Neural progenitor cell (in vitro differentiated cells): ENCODE results near the gene FAM193B. TPM values are rescaled to one million over a fixed set of nuclear protein-coding genes. Genes with fewer than 3 reads are reported as not detected.

Experiments used
- DNase-seq: peaks from one replicate; pipeline ENCODE4 v3.0.0-alpha.2; 2016; ENCODE audit warnings: low spot score
- H2AFZ ChIP-seq: fragments of 200-600 bp; sonication (generic); replicated peaks from 2 replicates; pipeline ENCODE4 v1.6.1; 2016; ENCODE audit warnings: antibody characterized with exemption
- H3F3A ChIP-seq: fragments of 200-600 bp; sonication (generic); 2 replicates; pipeline ENCODE4 v1.6.1; 2016; ENCODE audit warnings: antibody characterized with exemption, low read depth
- H3K27ac ChIP-seq: fragments of 200-600 bp; sonication (generic); 2 replicates; pipeline ENCODE4 v1.5.1; 2016; ENCODE audit warnings: mild to moderate bottlenecking
- H3K27me3 ChIP-seq: fragments of 200-600 bp; sonication (generic); 2 replicates; pipeline ENCODE4 v1.6.1; 2016; ENCODE audit warnings: mild to moderate bottlenecking, moderate library complexity
- H3K36me3 ChIP-seq: fragments of 200-600 bp; sonication (generic); 2 replicates; pipeline ENCODE4 v1.5.1; 2016
- H3K4me1 ChIP-seq: fragments of 200-600 bp; sonication (generic); 2 replicates; pipeline ENCODE4 v1.6.1; 2016; ENCODE audit warnings: mixed run types
- H3K4me2 ChIP-seq: fragments of 200-600 bp; sonication (generic); 2 replicates; pipeline ENCODE4 v1.6.1; 2016
- H3K4me3 ChIP-seq: fragments of 200-600 bp; sonication (generic); 2 replicates; pipeline ENCODE4 v1.5.1; 2016
- H3K79me2 ChIP-seq: fragments of 200-600 bp; sonication (generic); 2 replicates; pipeline ENCODE4 v1.6.1; 2016; ENCODE audit warnings: low read depth
- H3K9ac ChIP-seq: fragments of 200-600 bp; sonication (generic); 2 replicates; pipeline ENCODE4 v1.6.1; 2016
- H3K9me3 ChIP-seq: fragments of 200-600 bp; sonication (generic); 2 replicates; pipeline ENCODE4 v1.5.1; 2016; ENCODE audit warnings: low read depth
- H4K20me1 ChIP-seq: fragments of 200-600 bp; sonication (generic); 2 replicates; pipeline ENCODE4 v1.6.1; 2016; ENCODE audit warnings: low read depth
- H3K27ac Mint-ChIP-seq: 3 replicates; pipeline ENCODE4 v1.8.0; 2021; ENCODE audit warnings: mixed read lengths
- H3K27me3 Mint-ChIP-seq: 2 replicates; pipeline ENCODE4 v1.8.0; 2022; ENCODE audit warnings: low read depth, mild to moderate bottlenecking, inconsistent platforms, moderate library complexity, mixed read lengths; ENCODE audit not compliant: insufficient read depth
- H3K36me3 Mint-ChIP-seq: 3 replicates; pipeline ENCODE4 v1.8.0; 2021; ENCODE audit warnings: mixed read lengths
- H3K4me1 Mint-ChIP-seq: 3 replicates; pipeline ENCODE4 v1.8.0; 2021; ENCODE audit warnings: mixed read lengths
- H3K4me3 Mint-ChIP-seq: 3 replicates; pipeline ENCODE4 v1.8.0; 2021; ENCODE audit warnings: mild to moderate bottlenecking, moderate library complexity, mixed read lengths
- H3K9me3 Mint-ChIP-seq: 3 replicates; pipeline ENCODE4 v1.8.0; 2020; ENCODE audit warnings: mixed read lengths
- CTCF ChIP-seq: fragments of 200-600 bp; sonication (generic); IDR thresholded peaks from 2 replicates; pipeline ENCODE4 v1.5.1; 2017; ENCODE audit warnings: antibody characterized with exemption, mild to moderate bottlenecking
- EZH2 ChIP-seq: fragments of 200-600 bp; sonication (generic); IDR thresholded peaks from 2 replicates; pipeline ENCODE4 v1.6.1; 2017; ENCODE audit warnings: antibody characterized with exemption, mild to moderate bottlenecking, moderate library complexity
- EZH2phosphoT487 ChIP-seq: fragments of 200-600 bp; sonication (generic); IDR thresholded peaks from 2 replicates; pipeline ENCODE4 v1.6.1; 2017; ENCODE audit warnings: antibody characterized with exemption
- total RNA-seq: library from RNA; depleted of rRNA; stranded (reverse); fragments of >200 nt; gene quantifications from 2 replicates; pipeline ENCODE4 v1.2.3, GENCODE V29; 2015; ENCODE audit warnings: low replicate concordance

Gene FAM193B
- total RNA-seq, 1 donor from 2014 or later: 42.5 TPM

GRCh38 chr5:177540438-177540837, 13.9 kb downstream of the FAM193B start:
- Histone ChIP-seq H4K20me1 (peaks cover 93% of the 10 kb centered on the region), H3K27me3 (no peaks in the 10 kb centered on the region), H2AFZ (no peak overlapping the region), H3K4me3 (no peak overlapping the region), H3K4me1 (peaks cover 28% of the 10 kb centered on the region), H3K79me2 (peaks cover 63% of the 10 kb centered on the region), H3K4me2 (no peak overlapping the region), H3K36me3 (no peaks in the 10 kb centered on the region), H3F3A (peaks cover 28% of the 10 kb centered on the region), H3K9ac (no peak overlapping the region), H3K9me3 (no peaks in the 10 kb centered on the region), H3K27ac (no peak overlapping the region)
- Mint-ChIP-seq H3K27me3 (peaks cover 2% of the 10 kb centered on the region), H3K9me3 (no peaks in the 10 kb centered on the region), H3K27ac (no peak overlapping the region), H3K36me3 (peaks cover 12% of the 10 kb centered on the region), H3K4me3 (no peak overlapping the region), H3K4me1 (peaks cover 28% of the 10 kb centered on the region)
- TF ChIP-seq EZH2 (no peak), EZH2phosphoT487 (no peak), CTCF (no peak)
- DNase-seq: no peak

DNA sequence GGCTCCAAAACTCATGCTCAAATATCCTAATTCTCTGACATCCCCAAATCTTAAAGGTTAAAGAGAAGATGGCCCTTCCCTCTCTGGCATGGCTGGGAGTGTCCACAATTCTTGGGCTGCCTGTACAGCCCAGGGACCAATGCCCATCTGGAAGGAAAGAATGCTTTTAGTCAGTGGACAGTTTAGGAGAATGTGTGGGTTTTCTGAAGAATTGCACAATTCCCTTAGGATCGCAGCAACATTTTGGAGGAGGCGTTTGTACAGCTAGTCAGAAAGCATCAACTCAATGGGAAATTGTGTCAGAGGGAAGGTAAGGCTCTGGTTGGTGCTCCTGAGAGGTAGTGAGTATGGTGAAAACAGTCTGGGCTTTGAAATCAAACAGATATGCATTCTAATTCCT, 15.0 kb downstream of the FAM193B start:
- TF ChIP-seq EZH2phosphoT487 (no peak), EZH2 (no peak), CTCF (no peak)
- Mint-ChIP-seq H3K9me3 (no peaks in the 10 kb centered on the region), H3K36me3 (peaks cover 14% of the 10 kb centered on the region), H3K4me1 (peaks cover 24% of the 10 kb centered on the region), H3K4me3 (no peak overlapping the region), H3K27ac (no peak overlapping the region), H3K27me3 (peaks cover 2% of the 10 kb centered on the region)
- DNase-seq: no peak
- Histone ChIP-seq H3K4me3 (no peak overlapping the region), H3K36me3 (no peaks in the 10 kb centered on the region), H3K9me3 (no peaks in the 10 kb centered on the region), H4K20me1 (peaks cover 93% of the 10 kb centered on the region), H3K4me2 (no peak overlapping the region), H3K27me3 (no peaks in the 10 kb centered on the region), H3K79me2 (peaks cover 57% of the 10 kb centered on the region), H3K4me1 (peaks cover 24% of the 10 kb centered on the region), H2AFZ (no peak overlapping the region), H3K9ac (no peak overlapping the region), H3F3A (peaks cover 24% of the 10 kb centered on the region), H3K27ac (no peak overlapping the region)

DNA sequence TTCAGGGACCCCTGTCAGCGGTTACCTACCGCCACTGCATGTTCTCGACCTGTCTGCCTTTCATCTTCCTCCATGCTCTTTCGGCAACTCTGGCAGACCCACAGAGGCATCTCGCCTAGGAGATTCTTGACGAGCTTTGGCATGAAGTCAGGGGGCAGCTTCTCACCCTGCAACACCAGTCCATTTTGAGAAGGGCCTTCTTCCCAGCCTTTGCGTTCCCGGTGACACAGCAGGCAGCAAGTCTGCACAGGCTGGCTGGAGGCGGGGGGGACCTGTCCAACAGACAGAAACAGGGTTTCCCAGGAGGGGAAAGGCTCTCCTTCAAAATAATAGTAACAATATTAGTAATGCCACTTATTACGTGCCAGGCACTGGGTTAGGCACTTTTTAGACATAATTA, 15.5 kb downstream of the FAM193B start:
- peaks cover 20% of the 10 kb centered on the region for H3K4me1 Mint-ChIP-seq
- TF ChIP-seq EZH2 (no peak), EZH2phosphoT487 (no peak), CTCF (no peak)
- H3K9ac ChIP-seq: no peak overlapping the region
- no peaks in the 10 kb centered on the region for H3K9me3 Mint-ChIP-seq
- no peaks in the 10 kb centered on the region for H3K9me3 ChIP-seq
- H3F3A ChIP-seq: peaks cover 18% of the 10 kb centered on the region
- H3K4me1 ChIP-seq: peaks cover 18% of the 10 kb centered on the region
- H4K20me1 ChIP-seq: peaks cover 88% of the 10 kb centered on the region
- no peak overlapping the region for H3K4me3 Mint-ChIP-seq
- no peak for DNase-seq
- no peak overlapping the region for H2AFZ ChIP-seq
- H3K36me3 Mint-ChIP-seq: peaks cover 14% of the 10 kb centered on the region
- H3K79me2 ChIP-seq: peaks cover 52% of the 10 kb centered on the region
- no peaks in the 10 kb centered on the region for H3K36me3 ChIP-seq
- H3K27ac Mint-ChIP-seq: no peak overlapping the region
- peaks cover 2% of the 10 kb centered on the region for H3K27me3 Mint-ChIP-seq
- H3K4me2 ChIP-seq: no peak overlapping the region
- H3K4me3 ChIP-seq: no peak overlapping the region
- no peaks in the 10 kb centered on the region for H3K27me3 ChIP-seq
- H3K27ac ChIP-seq: no peak overlapping the region
